IPS-15b (cell line): Measurements from ENCODE around the gene MVK.

Experiments used
- H3K27me3 ChIP-seq: one replicate; pipeline ENCODE4 v1.6.1; 2013; ENCODE audit warnings: low read length; ENCODE audit not compliant: control insufficient read depth, insufficient read depth
- H3K36me3 ChIP-seq: one replicate; pipeline ENCODE4 v1.6.1; 2013; ENCODE audit warnings: low read length; ENCODE audit not compliant: control insufficient read depth, insufficient read depth
- H3K4me1 ChIP-seq: one replicate; pipeline ENCODE4 v1.6.1; 2013; ENCODE audit warnings: mild to moderate bottlenecking, low read length; ENCODE audit not compliant: control insufficient read depth, insufficient read depth
- H3K4me3 ChIP-seq: one replicate; pipeline ENCODE4 v1.5.1; 2013; ENCODE audit warnings: low read depth, low read length
- H3K9ac ChIP-seq: one replicate; pipeline ENCODE4 v1.6.1; 2013; ENCODE audit warnings: low read depth, mild to moderate bottlenecking, low read length
- H3K9me3 ChIP-seq: one replicate; pipeline ENCODE4 v1.6.1; 2013; ENCODE audit warnings: mild to moderate bottlenecking, low read length; ENCODE audit not compliant: control insufficient read depth, insufficient read depth

Gene MVK

GRCh38 chr12:109630107-109630506 is 56.5 kb downstream of the MVK start:
- Histone ChIP-seq H3K27me3 (no peaks in the 10 kb centered on the region), H3K4me1 (no peaks in the 10 kb centered on the region), H3K36me3 (no peaks in the 10 kb centered on the region), H3K9ac (no peak overlapping the region), H3K9me3 (no peaks in the 10 kb centered on the region), H3K4me3 (no peak overlapping the region)

GRCh38 chr12:109630815-109631214 is 57.2 kb downstream of the MVK start:
- H3K27me3 ChIP-seq, result no peaks in the 10 kb centered on the region
- no peaks in the 10 kb centered on the region for H3K9me3 ChIP-seq
- H3K4me3 ChIP-seq, result no peak overlapping the region
- no peaks in the 10 kb centered on the region for H3K4me1 ChIP-seq
- no peak overlapping the region for H3K9ac ChIP-seq
- no peaks in the 10 kb centered on the region for H3K36me3 ChIP-seq

GRCh38 chr12:109631302-109631701 is 57.7 kb downstream of the MVK start:
- no peak overlapping the region for H3K4me3 ChIP-seq
- H3K36me3 ChIP-seq, result no peaks in the 10 kb centered on the region
- H3K9ac ChIP-seq, result no peak overlapping the region
- no peaks in the 10 kb centered on the region for H3K9me3 ChIP-seq
- H3K4me1 ChIP-seq, result no peaks in the 10 kb centered on the region
- H3K27me3 ChIP-seq, result no peaks in the 10 kb centered on the region

GRCh38 chr12:109631751-109632150 is 58.2 kb downstream of the MVK start:
- Histone ChIP-seq H3K9me3 (no peaks in the 10 kb centered on the region), H3K36me3 (no peaks in the 10 kb centered on the region), H3K27me3 (no peaks in the 10 kb centered on the region), H3K9ac (no peak overlapping the region), H3K4me1 (no peaks in the 10 kb centered on the region), H3K4me3 (no peak overlapping the region)

- Histone ChIP-seq H3K4me3 (no peak overlapping the region), H3K9me3 (no peaks in the 10 kb centered on the region), H3K27me3 (no peaks in the 10 kb centered on the region), H3K36me3 (no peaks in the 10 kb centered on the region), H3K4me1 (no peaks in the 10 kb centered on the region), H3K9ac (no peak overlapping the region)
Measured at GRCh38 chr12:109632342-109632741, 58.7 kb downstream of the MVK start.

GRCh38 chr12:109635717-109636116 is 62.1 kb downstream of the MVK start:
- Histone ChIP-seq H3K4me3 (no peak overlapping the region), H3K27me3 (no peaks in the 10 kb centered on the region), H3K36me3 (no peaks in the 10 kb centered on the region), H3K9ac (no peak overlapping the region), H3K9me3 (no peaks in the 10 kb centered on the region), H3K4me1 (no peaks in the 10 kb centered on the region)

GRCh38 chr12:109637348-109637747 is 63.8 kb downstream of the MVK start:
- Histone ChIP-seq H3K4me3 (no peak overlapping the region), H3K9ac (no peak overlapping the region), H3K9me3 (no peaks in the 10 kb centered on the region), H3K36me3 (no peaks in the 10 kb centered on the region), H3K27me3 (no peaks in the 10 kb centered on the region), H3K4me1 (no peaks in the 10 kb centered on the region)

GRCh38 chr12:109637996-109638395 is 64.4 kb downstream of the MVK start:
- H3K9me3 ChIP-seq, result no peaks in the 10 kb centered on the region
- H3K36me3 ChIP-seq, result no peaks in the 10 kb centered on the region
- no peaks in the 10 kb centered on the region for H3K27me3 ChIP-seq
- no peak overlapping the region for H3K9ac ChIP-seq
- no peaks in the 10 kb centered on the region for H3K4me1 ChIP-seq
- H3K4me3 ChIP-seq, result no peak overlapping the region

- Histone ChIP-seq H3K9ac (no peak overlapping the region), H3K27me3 (no peaks in the 10 kb centered on the region), H3K4me1 (no peaks in the 10 kb centered on the region), H3K9me3 (no peaks in the 10 kb centered on the region), H3K36me3 (no peaks in the 10 kb centered on the region), H3K4me3 (no peak overlapping the region)
Measured at GRCh38 chr12:109638735-109639134, 65.1 kb downstream of the MVK start.

GRCh38 chr12:109639151-109639872 is 65.7 kb downstream of the MVK start:
- Histone ChIP-seq H3K27me3 (no peaks in the 10 kb centered on the region), H3K9me3 (no peaks in the 10 kb centered on the region), H3K9ac (no peak overlapping the region), H3K4me1 (no peaks in the 10 kb centered on the region), H3K36me3 (no peaks in the 10 kb centered on the region), H3K4me3 (no peak overlapping the region)

GRCh38 chr12:109640961-109641360 is 67.4 kb downstream of the MVK start:
- Histone ChIP-seq H3K36me3 (no peaks in the 10 kb centered on the region), H3K4me1 (no peaks in the 10 kb centered on the region), H3K27me3 (no peaks in the 10 kb centered on the region), H3K9me3 (no peaks in the 10 kb centered on the region), H3K9ac (no peak overlapping the region), H3K4me3 (no peak overlapping the region)

- H3K9ac ChIP-seq, result no peak overlapping the region
- no peaks in the 10 kb centered on the region for H3K36me3 ChIP-seq
- no peaks in the 10 kb centered on the region for H3K27me3 ChIP-seq
- no peak overlapping the region for H3K4me3 ChIP-seq
- no peaks in the 10 kb centered on the region for H3K4me1 ChIP-seq
- H3K9me3 ChIP-seq, result no peaks in the 10 kb centered on the region
Measured at GRCh38 chr12:109641422-109641821, 67.8 kb downstream of the MVK start.
